H1 (cell line): ENCODE measurements around the gene DISP3. TPM values are rescaled to one million over a fixed set of nuclear protein-coding genes. Genes with fewer than 3 reads are reported as not detected.

Experiments used
- CTCF ChIA-PET: fragments of 300-600 bp; sonication (Branson Sonifier 250); formaldehyde crosslinking; loops from one replicate; lab custom pipeline; 2021; ENCODE audit not compliant: partially characterized antibody; lab: Charles Lee
- POLR2A ChIA-PET: fragments of 300-600 bp; sonication (Branson Sonifier 250); formaldehyde crosslinking; loops from one replicate; lab custom pipeline; 2021; ENCODE audit warnings: inconsistent platforms; ENCODE audit not compliant: partially characterized antibody; lab: Charles Lee
- DNase-seq, 2 experiments: peaks; one replicate each; pipeline versions ENCODE4 v3.0.0 to v3.0.0-alpha.2; 2010 to 2022; ENCODE audit warnings: low spot score in 2 of 2, low read depth in 1 of 2, mixed read lengths in 1 of 2
- FAIRE-seq: peaks from 2 replicates; lab custom pipeline; 2011; peaks lifted over from hg19 to GRCh38; lab: Jason Lieb, UNC
- H2AFZ ChIP-seq: 2 replicates; pipeline ENCODE4 v1.8.1; 2012; ENCODE audit warnings: low read length, inconsistent platforms
- H2AK5ac ChIP-seq: 2 replicates; pipeline ENCODE4 v1.6.1; 2013; ENCODE audit warnings: low read depth, low read length
- H2BK120ac ChIP-seq: replicated peaks from 2 replicates; pipeline ENCODE3; 2013; ENCODE audit warnings: low read depth, low read length, inconsistent platforms
- H2BK12ac ChIP-seq: 2 replicates; pipeline ENCODE4 v1.6.1; 2013; ENCODE audit warnings: low read depth, low read length
- H2BK15ac ChIP-seq: 2 replicates; pipeline ENCODE4 v1.6.1; 2013; ENCODE audit warnings: low read length
- H2BK20ac ChIP-seq: 2 replicates; pipeline ENCODE4 v1.6.1; 2013; ENCODE audit warnings: low read length
- H2BK5ac ChIP-seq: 2 replicates; pipeline ENCODE4 v1.6.1; 2013; ENCODE audit warnings: low read depth, low read length
- H3K14ac ChIP-seq: 2 replicates; pipeline ENCODE4 v1.6.1; 2013; ENCODE audit warnings: inconsistent platforms; ENCODE audit not compliant: insufficient read length
- H3K18ac ChIP-seq: 2 replicates; pipeline ENCODE4 v1.6.1; 2013; ENCODE audit warnings: low read length; ENCODE audit errors: extremely low read depth
- H3K23ac ChIP-seq: 2 replicates; pipeline ENCODE4 v1.6.1; 2013; ENCODE audit warnings: inconsistent platforms; ENCODE audit not compliant: insufficient read length
- H3K23me2 ChIP-seq: 2 replicates; pipeline ENCODE4 v1.6.1; 2013; ENCODE audit warnings: low read depth, low read length
- H3K27ac ChIP-seq: 2 replicates; pipeline ENCODE4 v1.6.1; 2011; ENCODE audit warnings: low read depth, low read length, inconsistent platforms
- H3K27me3 ChIP-seq, 4 experiments: replicated peaks in 1 of 4; 1 replicate in 1 of 4; 2 replicates in 3 of 4; pipeline versions ENCODE4 v1.6.1 to v1.8.1; 2011 to 2013; ENCODE audit warnings: low read length in 3 of 4, mild to moderate bottlenecking in 3 of 4, inconsistent platforms in 2 of 4, mixed read lengths in 2 of 4, moderate library complexity in 1 of 4; ENCODE audit not compliant: control insufficient read depth in 3 of 4, insufficient read depth in 3 of 4; ENCODE audit errors: extremely low read depth in 1 of 4
- H3K36me3 ChIP-seq, 4 experiments: 2 replicates each; pipeline versions ENCODE4 v1.6.1 to v1.8.1; 2011 to 2013; ENCODE audit warnings: mild to moderate bottlenecking in 4 of 4, low read length in 3 of 4, moderate library complexity in 2 of 4, control low read depth in 1 of 4, inconsistent platforms in 1 of 4; ENCODE audit not compliant: insufficient read depth in 4 of 4, control insufficient read depth in 2 of 4
- H3K4ac ChIP-seq: replicated peaks from 2 replicates; pipeline ENCODE3; 2013; ENCODE audit warnings: low read length, low read depth, mixed read lengths, inconsistent platforms; ENCODE audit not compliant: insufficient read length
- H3K4me1 ChIP-seq, 4 experiments: replicated peaks in 1 of 4; 1 replicate in 1 of 4; 2 replicates in 3 of 4; pipeline versions ENCODE4 v1.6.1 to v1.8.1; 2011 to 2013; ENCODE audit warnings: low read length in 3 of 4, inconsistent platforms in 2 of 4, mixed read lengths in 1 of 4; ENCODE audit not compliant: insufficient read depth in 4 of 4, control insufficient read depth in 3 of 4
- H3K4me2 ChIP-seq, 2 experiments: 2 replicates each; pipeline versions ENCODE4 v1.6.1 to v1.8.1; 2011 to 2013; ENCODE audit warnings: low read depth in 2 of 2, low read length in 2 of 2, control low read depth in 1 of 2, inconsistent platforms in 1 of 2, mild to moderate bottlenecking in 1 of 2; ENCODE audit not compliant: insufficient read depth in 1 of 2
- H3K4me3 ChIP-seq, 4 experiments: fragments of 200-600, 300-600 bp in 1 of 4; sonication (generic), shearing (Covaris generic), sonication (Bioruptor Twin) in 1 of 4; 2 replicates each; pipeline versions ENCODE4 v1.5.1 to v1.8.1; 2011 to 2016; ENCODE audit warnings: low read length in 4 of 4, low read depth in 3 of 4, control low read depth in 2 of 4, inconsistent platforms in 2 of 4, mild to moderate bottlenecking in 2 of 4, mixed read lengths in 1 of 4, moderate library complexity in 1 of 4; ENCODE audit not compliant: insufficient read depth in 2 of 4; ENCODE audit errors: extremely low read depth in 1 of 4
- H3K56ac ChIP-seq: replicated peaks from 2 replicates; pipeline ENCODE3; 2013; ENCODE audit warnings: low read depth, mild to moderate bottlenecking, mixed read lengths, low read length, inconsistent platforms; ENCODE audit not compliant: insufficient read length
- H3K79me1 ChIP-seq: 2 replicates; pipeline ENCODE4 v1.6.1; 2013; ENCODE audit warnings: low read depth, low read length, control low read depth
- H3K79me2 ChIP-seq, 2 experiments: 2 replicates each; pipeline versions ENCODE4 v1.6.1 to v1.8.1; 2012 to 2013; ENCODE audit warnings: low read length in 2 of 2, mild to moderate bottlenecking in 2 of 2, inconsistent platforms in 1 of 2; ENCODE audit not compliant: insufficient read depth in 2 of 2, control insufficient read depth in 1 of 2
- H3K9ac ChIP-seq, 4 experiments: replicated peaks in 1 of 4; 1 replicate in 1 of 4; 2 replicates in 3 of 4; pipeline versions ENCODE4 v1.6.1 to v1.8.1; 2011 to 2013; ENCODE audit warnings: low read depth in 3 of 4, low read length in 3 of 4, control low read depth in 2 of 4, mild to moderate bottlenecking in 2 of 4, moderate library complexity in 2 of 4, inconsistent platforms in 1 of 4; ENCODE audit errors: extremely low read depth in 1 of 4
- H3K9me3 ChIP-seq, 2 experiments: 2 replicates each; pipeline versions ENCODE4 v1.6.1 to v1.8.1; 2012 to 2013; ENCODE audit warnings: mild to moderate bottlenecking in 2 of 2, moderate library complexity in 2 of 2, control low read depth in 1 of 2, inconsistent platforms in 1 of 2, low read depth in 1 of 2, low read length in 1 of 2, mixed read lengths in 1 of 2; ENCODE audit not compliant: insufficient read depth in 2 of 2
- H4K20me1 ChIP-seq, 2 experiments: replicated peaks in 1 of 2; 2 replicates each; pipeline versions ENCODE3 to v1.8.1; 2011 to 2013; ENCODE audit warnings: inconsistent platforms in 2 of 2, low read length in 2 of 2, mild to moderate bottlenecking in 1 of 2; ENCODE audit not compliant: insufficient read depth in 2 of 2, control insufficient read depth in 1 of 2
- H4K5ac ChIP-seq: 2 replicates; pipeline ENCODE4 v1.6.1; 2013; ENCODE audit warnings: low read length, low read depth, mixed read lengths, inconsistent platforms; ENCODE audit not compliant: insufficient read length
- H4K8ac ChIP-seq: 2 replicates; pipeline ENCODE4 v1.8.0; 2013; ENCODE audit warnings: mild to moderate bottlenecking, moderate library complexity, low read length, inconsistent platforms; ENCODE audit not compliant: insufficient read depth; ENCODE audit errors: extremely low read depth
- H4K91ac ChIP-seq: replicated peaks from 2 replicates; pipeline ENCODE3; 2013; ENCODE audit warnings: low read length, mixed read lengths, inconsistent platforms; ENCODE audit not compliant: insufficient read length
- BCL11A ChIP-seq, 2 experiments: IDR thresholded peaks; one replicate each; pipeline ENCODE4 v1.6.1; 2011; ENCODE audit warnings: low read depth in 2 of 2, low read length in 2 of 2, mild to moderate bottlenecking in 2 of 2
- CBX8 ChIP-seq: fragments of 300-800, 300-1000 bp; sonication (generic); IDR thresholded peaks from 2 replicates; pipeline ENCODE4 v1.7.1; 2016; ENCODE audit warnings: low read depth, low read length, borderline replicate concordance
- CTBP2 ChIP-seq: IDR thresholded peaks from 2 replicates; pipeline ENCODE4 v1.7.0; 2011; ENCODE audit warnings: borderline replicate concordance, mild to moderate bottlenecking, moderate library complexity, mixed read lengths, low read length; ENCODE audit not compliant: insufficient read depth, insufficient read length
- GABPA ChIP-seq: IDR thresholded peaks from 2 replicates; pipeline ENCODE4 v1.6.1; 2011; ENCODE audit warnings: mild to moderate bottlenecking, low read length, moderate library complexity, borderline replicate concordance; ENCODE audit not compliant: insufficient read depth
- JUND ChIP-seq: IDR thresholded peaks from 2 replicates; pipeline ENCODE4 v1.6.1; 2011; ENCODE audit warnings: mild to moderate bottlenecking, improper control_type of control experiment, low read length
- KDM1A ChIP-seq: fragments of 200-600, 300-600 bp; sonication (generic); IDR thresholded peaks from 2 replicates; pipeline ENCODE4 v1.7.1; 2016; ENCODE audit warnings: mild to moderate bottlenecking, low read length, borderline replicate concordance
- PHF8 ChIP-seq: fragments of 200-600 bp; sonication (generic); conservative IDR thresholded peaks from 2 replicates; pipeline ENCODE4 v1.7.1; 2012; ENCODE audit warnings: low read depth, mild to moderate bottlenecking, inconsistent platforms, low read length, moderate library complexity
- SIX5 ChIP-seq: IDR thresholded peaks from 2 replicates; pipeline ENCODE4 v1.6.1; 2011; ENCODE audit warnings: mild to moderate bottlenecking, low read depth, low read length
- SP2 ChIP-seq: IDR thresholded peaks from 2 replicates; pipeline ENCODE4 v1.6.1; 2012; ENCODE audit warnings: mild to moderate bottlenecking, low read length, inconsistent platforms
- SRF ChIP-seq: IDR thresholded peaks from 2 replicates; pipeline ENCODE4 v1.6.1; 2011; ENCODE audit warnings: mild to moderate bottlenecking, low read depth, low read length, moderate library complexity
- SUZ12 ChIP-seq: fragments of 200-600 bp; sonication (generic); IDR thresholded peaks from 2 replicates; pipeline ENCODE4 v1.6.1; 2012; ENCODE audit warnings: mild to moderate bottlenecking, inconsistent platforms, low read length, moderate library complexity, mixed read lengths
- WGBS, 2 experiments: shearing (Covaris generic) in 1 of 2; methylation state at CpG; one replicate each; pipeline versions ENCODE4 v1.1.6 to v1.1.7; 2013 to 2015; ENCODE audit warnings: low lambda C conversion rate in 2 of 2, mixed read lengths in 2 of 2, inconsistent platforms in 1 of 2, low coverage in 1 of 2, missing lambda C conversion rate in 1 of 2; ENCODE audit not compliant: insufficient replicate concordance in 2 of 2, insufficient coverage in 1 of 2, insufficient read length in 1 of 2; ENCODE audit errors: extremely low coverage in 1 of 2, missing lambda C conversion rate in 1 of 2; 5-methylcytosine and 5-hydroxymethylcytosine counted together
- polyA plus RNA-seq, 7 experiments: library from polyadenylated mRNA; depleted of rRNA in 3 of 7; stranded (reverse) in 5 of 7; unstranded in 2 of 7; fragments of >200 nt in 5 of 7; fragments of 200-250 nt in 2 of 7; gene quantifications; 1 replicate in 5 of 7; 2 replicates in 1 of 7; 4 replicates in 1 of 7; pipeline versions ENCODE4 v1.2.1 to v1.2.3, GENCODE V29; 2011 to 2013; ENCODE audit warnings: missing spikeins in 2 of 7, mixed read lengths in 2 of 7
- total RNA-seq: library from RNA; stranded (reverse); fragmentation: NEBNext Ultra II Directional; extraction: Animal tissue kit (Norgen Biotek cat#: 25700); gene quantifications from 2 replicates; pipeline ENCODE4 v1.2.1, GENCODE V29; 2021
- TF ChIP-seq, protein P1 (sequence below): IDR thresholded peaks from 2 replicates; pipeline ENCODE4 v1.6.1; 2012; ENCODE audit warnings: inconsistent platforms
- TF ChIP-seq, protein P2 (sequence below): IDR thresholded peaks from 2 replicates; pipeline ENCODE4 v1.6.1; 2011; ENCODE audit warnings: low read depth, mild to moderate bottlenecking, low read length; ENCODE audit not compliant: insufficient read depth

Gene DISP3
- total and polyA plus RNA-seq, 2 of the 8 experiments (the other 6 are each of a cell fraction or from before 2014, with no cell fraction given): 3.4 to 4.6 TPM

DNA sequence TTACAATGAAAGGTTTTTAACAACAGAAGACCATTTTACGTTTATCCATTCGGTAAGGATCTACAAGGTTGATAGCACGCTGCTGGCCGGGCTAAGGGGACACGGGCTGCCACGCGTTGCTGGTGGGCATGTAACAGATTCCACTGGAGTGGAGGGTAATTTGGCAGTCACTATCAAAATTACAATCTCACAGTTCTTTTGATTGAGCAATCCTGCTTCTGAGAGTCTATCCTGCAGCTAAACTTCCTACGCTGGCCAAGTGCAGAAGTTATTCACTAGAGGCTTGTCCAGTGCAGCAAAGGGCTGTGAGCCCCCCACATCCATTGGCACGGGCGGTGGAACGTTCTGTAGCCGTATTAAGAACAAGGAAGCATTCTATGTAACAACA, 61.8 kb downstream of the DISP3 start:
- 90% methylated on average over 12 of the region's 12 CpGs; no CpG with 5 or more reads in 1 of the 2 experiments for WGBS, 2 experiments
- no peaks in the 10 kb centered on the region for H4K20me1 ChIP-seq
- TF ChIP-seq CTBP2 (no peak), SRF (no peak), SIX5 (no peak), SUZ12 (no peak), CBX8 (no peak), PHF8 (no peak), SP2 (no peak), KDM1A (no peak), BCL11A (IDR thresholded peaks at IDR 0.05; ENCODE audit: low read depth in 2 of 2, low read length in 2 of 2) (no peak), JUND (no peak), GABPA (no peak)
- TF ChIP-seq, protein P1, sequence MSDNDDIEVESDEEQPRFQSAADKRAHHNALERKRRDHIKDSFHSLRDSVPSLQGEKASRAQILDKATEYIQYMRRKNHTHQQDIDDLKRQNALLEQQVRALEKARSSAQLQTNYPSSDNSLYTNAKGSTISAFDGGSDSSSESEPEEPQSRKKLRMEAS: no peak
- TF ChIP-seq, protein P2, sequence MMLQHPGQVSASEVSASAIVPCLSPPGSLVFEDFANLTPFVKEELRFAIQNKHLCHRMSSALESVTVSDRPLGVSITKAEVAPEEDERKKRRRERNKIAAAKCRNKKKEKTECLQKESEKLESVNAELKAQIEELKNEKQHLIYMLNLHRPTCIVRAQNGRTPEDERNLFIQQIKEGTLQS: no peak

More for the DNA sequence above, 61.8 kb downstream of the DISP3 start:
- Histone ChIP-seq H2BK5ac (no peak overlapping the region), H3K27me3 (no peaks in the 10 kb centered on the region; a peak in 1 of 7 replicates), H3K36me3 (no peaks in the 10 kb centered on the region), H2BK12ac (no peak overlapping the region), H3K56ac (no peak overlapping the region), H2BK20ac (no peak overlapping the region), H2BK120ac (no peak overlapping the region), H3K9me3 (no peaks in the 10 kb centered on the region), H3K4me2 (no peak overlapping the region), H4K5ac (no peak overlapping the region), H3K23me2 (no peaks in the 10 kb centered on the region), H3K4me3 (no peak overlapping the region), H4K8ac (no peak overlapping the region), H3K79me1 (no peaks in the 10 kb centered on the region), H3K18ac (no peak overlapping the region), H4K91ac (no peak overlapping the region), H3K27ac (no peak overlapping the region), H2AK5ac (no peak overlapping the region), H3K14ac (no peak overlapping the region), H2AFZ (no peak overlapping the region), H3K4ac (no peak overlapping the region), H2BK15ac (no peak overlapping the region), H3K23ac (no peak overlapping the region), H3K9ac (no peak overlapping the region), H3K79me2 (no peaks in the 10 kb centered on the region), H3K4me1 (peaks cover 0 to 3% (median 0%) of the 10 kb centered on the region in 4 experiments; a peak in 4 of 7 replicates)
- POLR2A ChIA-PET: interaction anchor here (1.0 kb wide), 1 partner anchor 10 kb away, joined by 3 read pairs; no protein-coding TSS in a partner anchor
- FAIRE-seq (no peak), DNase-seq (no peak)
- CTCF ChIA-PET: interaction anchor here (1.6 kb wide), 2 partner anchors 23 to 101 kb away, joined by 4 to 5 read pairs; no protein-coding TSS in a partner anchor
